Fibroblast of skin of left biceps (primary cell): ENCODE data around the gene ANKRD45.
"Not testable (repeated sequence)": the region's sequence is repeated elsewhere in the genome, so short reads cannot be mapped to it uniquely, and the experiment has no call there.

ENCODE experiments used
- DNase-seq, 2 experiments: peaks; one replicate each; pipeline ENCODE4 v3.0.0-alpha.2; 2013; ENCODE audit warnings: low read depth in 2 of 2

Gene ANKRD45

DNA sequence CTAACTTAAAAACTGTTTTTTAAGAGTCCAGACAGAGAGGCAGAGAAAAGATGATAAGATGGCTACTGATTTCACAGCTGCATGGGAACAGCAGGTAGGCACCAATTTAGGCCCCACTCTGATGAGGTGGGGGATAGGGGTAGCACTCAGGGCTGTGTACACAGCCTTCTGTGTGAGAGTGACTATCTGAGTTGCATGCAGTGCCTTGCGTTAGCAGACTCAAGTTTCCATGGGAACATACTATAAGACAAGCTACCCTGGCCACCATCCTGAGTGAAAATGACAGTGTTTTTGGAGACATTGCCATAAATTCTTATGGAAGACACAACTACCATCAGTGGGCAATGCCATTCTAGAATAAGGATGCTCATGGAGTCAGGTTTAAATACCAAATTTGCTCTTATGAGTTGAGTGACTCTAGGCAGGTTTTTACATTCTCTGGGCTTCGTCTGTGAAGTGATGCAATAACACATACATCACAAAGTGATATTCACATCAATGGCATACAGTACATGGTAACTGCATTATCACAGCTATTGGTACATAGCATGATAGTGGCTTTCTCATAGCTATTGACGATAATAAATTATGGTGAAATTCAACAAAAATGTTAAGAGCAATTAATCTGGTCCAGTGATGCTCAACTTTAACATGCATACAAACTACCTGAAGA is 97.3 kb downstream of the ANKRD45 start:
- DNase-seq: no peak

DNA sequence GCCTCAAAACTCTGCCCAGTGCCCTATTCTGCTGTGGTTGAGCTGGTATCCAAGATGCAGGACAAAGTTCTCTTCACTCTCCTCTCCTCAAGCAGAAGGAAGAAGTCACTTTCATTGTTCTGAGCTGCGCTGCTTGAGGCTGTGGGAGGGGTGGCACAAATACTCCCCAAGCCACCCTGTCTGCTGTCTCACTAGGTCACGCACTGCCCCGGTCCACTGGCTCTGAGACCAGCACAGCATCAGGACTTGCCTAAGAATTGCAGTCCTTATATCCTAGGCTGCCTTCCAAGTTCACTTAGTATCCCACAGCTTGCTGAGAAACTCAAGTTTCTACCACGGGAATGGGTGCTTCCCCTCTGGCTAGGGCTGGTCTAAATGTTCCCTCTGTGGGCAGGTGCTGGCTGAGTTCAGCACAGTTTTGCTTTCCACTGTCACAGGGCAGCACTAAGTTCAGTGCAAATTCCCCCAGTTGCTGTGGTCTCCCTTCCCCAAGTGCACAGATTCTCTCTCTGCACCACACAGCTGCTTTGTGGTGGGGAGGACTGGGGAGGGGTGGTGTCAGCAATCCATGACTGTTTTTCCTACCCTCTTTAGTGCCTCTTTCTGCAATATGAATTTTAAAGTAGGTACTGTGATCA is 99.2 kb downstream of the ANKRD45 start:
- DNase-seq: no peak

GRCh38 chr1:173568483-173568882 is 101.2 kb downstream of the ANKRD45 start:
- no peak for DNase-seq

DNA sequence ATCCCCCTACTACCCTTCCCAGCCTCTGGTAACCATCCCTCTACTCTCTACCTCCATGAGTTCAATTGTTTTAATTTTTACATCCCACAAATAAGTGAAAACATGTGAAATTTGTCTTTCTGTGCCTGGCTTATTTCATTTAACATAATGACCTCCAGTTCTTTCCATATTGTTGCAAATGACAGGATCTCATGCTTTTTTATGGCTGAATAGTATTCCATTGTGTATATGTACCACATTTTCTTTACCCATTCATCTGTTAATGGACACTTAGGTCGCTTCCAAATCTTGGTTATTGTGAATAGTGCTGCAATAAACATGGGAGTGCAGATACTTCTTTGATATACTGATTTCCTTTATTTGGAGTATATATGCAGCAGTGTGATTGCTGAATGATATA is 105.8 kb downstream of the ANKRD45 start:
- not testable (repeated sequence) for DNase-seq

- DNase-seq: no peak
Observed at GRCh38 chr1:173562813-173563212, 106.8 kb downstream of the ANKRD45 start.

DNA sequence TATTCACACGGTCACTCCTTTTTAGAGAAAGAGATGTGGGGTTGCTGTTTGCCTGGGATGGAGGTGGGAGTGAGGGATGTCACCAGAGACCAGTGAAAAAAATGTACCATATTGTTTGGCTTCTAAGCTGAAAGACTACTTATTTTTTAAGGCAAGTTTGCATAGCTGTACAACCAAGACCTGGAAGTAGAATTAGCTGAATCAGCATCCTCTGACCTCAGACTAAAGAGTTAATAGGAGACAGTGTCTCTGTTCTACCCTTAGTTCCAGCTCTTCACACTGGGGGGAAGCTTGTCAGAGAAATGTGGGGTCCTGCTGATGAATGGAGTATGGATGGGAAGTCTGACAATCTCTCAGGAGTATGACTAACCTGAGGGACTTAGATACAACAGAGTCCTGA is 108.4 kb downstream of the ANKRD45 start:
- no peak for DNase-seq

- no peak for DNase-seq
Observed at GRCh38 chr1:173560285-173560880, 109.3 kb downstream of the ANKRD45 start.
